Epithelial cell of esophagus (primary cell): ENCODE results near the gene TRIP10.

Experiments used
- DNase-seq: peaks from one replicate; pipeline ENCODE4 v3.0.0; 2010; ENCODE audit warnings: low read depth
- H3K4me3 ChIP-seq: 2 replicates; pipeline ENCODE4 v1.5.1; 2011; ENCODE audit warnings: mild to moderate bottlenecking, low read length, control low read depth
- CTCF ChIP-seq: IDR thresholded peaks from 2 replicates; pipeline ENCODE4 v1.5.1; 2011; ENCODE audit warnings: low read depth, mild to moderate bottlenecking, low read length, control low read depth, inconsistent platforms; ENCODE audit not compliant: insufficient read depth; ENCODE audit errors: missing control alignments

Gene TRIP10

GRCh38 chr19:6719992-6720368 lies 19.5 kb upstream of the TRIP10 start:
- no peak for TF ChIP-seq CTCF
- no peak for DNase-seq
- H3K4me3 ChIP-seq, result no peak overlapping the region

GRCh38 chr19:6720369-6721137 lies 18.9 kb upstream of the TRIP10 start, which contains the start of gene C3:
TSS of gene C3 (minus strand) at chr19:6720650. CDS start at chr19:6720589, 61 bp downstream.
- H3K4me3 ChIP-seq, result no peak within 1 kb of the TSS
- TF ChIP-seq CTCF, result no peak
- DNase-seq, result peak; percentile 85

- no peak for TF ChIP-seq CTCF
- no peak for DNase-seq
- H3K4me3 ChIP-seq, result no peak overlapping the region
Measured at GRCh38 chr19:6721138-6721474, 18.4 kb upstream of the TRIP10 start.

- no peak for TF ChIP-seq CTCF
- DNase-seq, result no peak
- no peak overlapping the region for H3K4me3 ChIP-seq
Measured at GRCh38 chr19:6721773-6722172, 17.7 kb upstream of the TRIP10 start.

- DNase-seq, result peak; percentile 42
- H3K4me3 ChIP-seq, result no peak overlapping the region
- TF ChIP-seq CTCF, result no peak
Measured at GRCh38 chr19:6723108-6723618, 16.3 kb upstream of the TRIP10 start.

GRCh38 chr19:6723738-6724137 lies 15.7 kb upstream of the TRIP10 start:
- H3K4me3 ChIP-seq, result no peak overlapping the region
- TF ChIP-seq CTCF, result no peak
- no peak for DNase-seq

- no peak for TF ChIP-seq CTCF
- no peak for DNase-seq
- no peak overlapping the region for H3K4me3 ChIP-seq
Measured at GRCh38 chr19:6724631-6725492, 14.6 kb upstream of the TRIP10 start.
